HUES64 (cell line): ENCODE measurements around the gene LBP.

ENCODE experiments used
- H3K27ac ChIP-seq: 2 replicates; pipeline ENCODE4 v1.7.0; 2013; ENCODE audit warnings: low read depth, low read length, inconsistent platforms
- H3K27me3 ChIP-seq: 2 replicates; pipeline ENCODE4 v1.6.1; 2013; ENCODE audit warnings: mild to moderate bottlenecking, low read length; ENCODE audit not compliant: insufficient read depth
- H3K36me3 ChIP-seq: 2 replicates; pipeline ENCODE4 v1.6.1; 2013; ENCODE audit warnings: mild to moderate bottlenecking, low read length; ENCODE audit not compliant: insufficient read depth
- H3K4me1 ChIP-seq: 2 replicates; pipeline ENCODE4 v1.6.1; 2013; ENCODE audit warnings: mild to moderate bottlenecking, low read length, moderate library complexity; ENCODE audit not compliant: insufficient read depth
- H3K4me3 ChIP-seq: 2 replicates; pipeline ENCODE4 v1.5.1; 2013; ENCODE audit warnings: mild to moderate bottlenecking, low read length, moderate library complexity
- H3K9ac ChIP-seq: 2 replicates; pipeline ENCODE4 v1.6.1; 2013; ENCODE audit warnings: mild to moderate bottlenecking, low read depth, low read length
- H3K9me3 ChIP-seq: 2 replicates; pipeline ENCODE4 v1.6.1; 2013; ENCODE audit warnings: low read depth, low read length; ENCODE audit not compliant: insufficient read depth
- whole genome bisulfite sequencing: fragments of 150-250, 120-280 bp; methylation state at CpG from one replicate; pipeline ENCODE4 v1.1.7; 2013; ENCODE audit warnings: missing lambda C conversion rate; 5-methylcytosine and 5-hydroxymethylcytosine counted together

The LBP gene

GRCh38 chr20:38321959-38322598 lies 24.2 kb upstream of the LBP start:
- no peak overlapping the region for H3K9ac ChIP-seq
- no peaks in the 10 kb centered on the region for H3K27me3 ChIP-seq
- H3K36me3 ChIP-seq = no peaks in the 10 kb centered on the region
- no peak overlapping the region for H3K27ac ChIP-seq
- no peaks in the 10 kb centered on the region for H3K4me1 ChIP-seq
- WGBS = 15% methylated on average over 4 of the region's 5 CpGs
- no peak overlapping the region for H3K4me3 ChIP-seq
- no peaks in the 10 kb centered on the region for H3K9me3 ChIP-seq

GRCh38 chr20:38324159-38324558 lies 22.1 kb upstream of the LBP start:
- no peaks in the 10 kb centered on the region for H3K4me1 ChIP-seq

GRCh38 chr20:38325167-38325566 lies 21.1 kb upstream of the LBP start:
- H3K4me1 ChIP-seq = no peaks in the 10 kb centered on the region
- H3K9me3 ChIP-seq = no peaks in the 10 kb centered on the region
- H3K27me3 ChIP-seq = no peaks in the 10 kb centered on the region
- no peak overlapping the region for H3K27ac ChIP-seq
- H3K9ac ChIP-seq = no peak overlapping the region
- WGBS = 84% methylated on average over 3 of the region's 3 CpGs
- no peaks in the 10 kb centered on the region for H3K36me3 ChIP-seq
- no peak overlapping the region for H3K4me3 ChIP-seq

More at GRCh38 chr20:38324159-38324558, 22.1 kb upstream of the LBP start:
- 89% methylated on average over 3 of the region's 3 CpGs for WGBS
- H3K27me3 ChIP-seq = no peaks in the 10 kb centered on the region
- no peaks in the 10 kb centered on the region for H3K9me3 ChIP-seq
- no peak overlapping the region for H3K27ac ChIP-seq
- no peak overlapping the region for H3K9ac ChIP-seq
- H3K4me3 ChIP-seq = no peak overlapping the region
- no peaks in the 10 kb centered on the region for H3K36me3 ChIP-seq

- Histone ChIP-seq H3K36me3 (no peaks in the 10 kb centered on the region), H3K4me1 (no peaks in the 10 kb centered on the region), H3K27me3 (no peaks in the 10 kb centered on the region), H3K4me3 (no peak overlapping the region), H3K9me3 (no peaks in the 10 kb centered on the region), H3K27ac (no peak overlapping the region), H3K9ac (no peak overlapping the region)
- 87% methylated on average over 3 of the region's 3 CpGs for WGBS
These were observed 20.4 kb upstream of the LBP start for GRCh38 chr20:38325905-38326304.

GRCh38 chr20:38326309-38326708 lies 20.0 kb upstream of the LBP start:
- H3K9ac ChIP-seq = no peak overlapping the region
- H3K4me1 ChIP-seq = no peaks in the 10 kb centered on the region
- no peak overlapping the region for H3K4me3 ChIP-seq
- H3K27me3 ChIP-seq = no peaks in the 10 kb centered on the region
- H3K9me3 ChIP-seq = no peaks in the 10 kb centered on the region
- 93% methylated on average over 7 of the region's 7 CpGs for WGBS
- no peaks in the 10 kb centered on the region for H3K36me3 ChIP-seq
- H3K27ac ChIP-seq = no peak overlapping the region

- Histone ChIP-seq H3K4me1 (no peaks in the 10 kb centered on the region), H3K4me3 (no peak overlapping the region), H3K9ac (no peak overlapping the region), H3K27me3 (no peaks in the 10 kb centered on the region), H3K27ac (no peak overlapping the region), H3K36me3 (no peaks in the 10 kb centered on the region), H3K9me3 (no peaks in the 10 kb centered on the region)
- WGBS = 49% methylated on average over 3 of the region's 3 CpGs
These were observed 15.6 kb upstream of the LBP start for GRCh38 chr20:38330638-38331037.

- H3K9me3 ChIP-seq = no peaks in the 10 kb centered on the region
- H3K36me3 ChIP-seq = no peaks in the 10 kb centered on the region
- H3K4me1 ChIP-seq = no peaks in the 10 kb centered on the region
- H3K4me3 ChIP-seq = no peak overlapping the region
- no peak overlapping the region for H3K27ac ChIP-seq
- no peaks in the 10 kb centered on the region for H3K27me3 ChIP-seq
- no peak overlapping the region for H3K9ac ChIP-seq
These were observed 15.0 kb upstream of the LBP start for GRCh38 chr20:38331245-38331644.

- Histone ChIP-seq H3K9me3 (no peaks in the 10 kb centered on the region), H3K36me3 (no peaks in the 10 kb centered on the region), H3K27me3 (no peaks in the 10 kb centered on the region), H3K4me3 (no peak overlapping the region), H3K27ac (no peak overlapping the region), H3K4me1 (no peaks in the 10 kb centered on the region), H3K9ac (no peak overlapping the region)
- WGBS = 86% methylated on average over 8 of the region's 8 CpGs
These were observed 14.5 kb upstream of the LBP start for GRCh38 chr20:38331814-38332213.

- Histone ChIP-seq H3K4me3 (no peak overlapping the region), H3K4me1 (no peaks in the 10 kb centered on the region), H3K9ac (no peak overlapping the region), H3K27me3 (no peaks in the 10 kb centered on the region), H3K27ac (no peak overlapping the region), H3K9me3 (no peaks in the 10 kb centered on the region; the same call in 1 of the 2 replicates), H3K36me3 (no peaks in the 10 kb centered on the region)
- 96% methylated on average over 8 of the region's 8 CpGs for WGBS
These were observed 12.3 kb upstream of the LBP start for GRCh38 chr20:38334016-38334415.

- H3K4me3 ChIP-seq = no peak overlapping the region
- 80% methylated on average over 7 of the region's 7 CpGs for WGBS
These were observed 9.6 kb upstream of the LBP start for GRCh38 chr20:38336726-38337125.

GRCh38 chr20:38337561-38338140 lies 8.6 kb upstream of the LBP start:
- H3K36me3 ChIP-seq = no peaks in the 10 kb centered on the region
- H3K4me3 ChIP-seq = no peak overlapping the region
- peaks cover 21% of the 10 kb centered on the region for H3K4me1 ChIP-seq
- H3K9ac ChIP-seq = no peak overlapping the region
- H3K27ac ChIP-seq = no peak overlapping the region
- WGBS = 31% methylated on average over 6 of the region's 6 CpGs
- no peaks in the 10 kb centered on the region for H3K27me3 ChIP-seq
- H3K9me3 ChIP-seq = no peaks in the 10 kb centered on the region; the same call in 1 of the 2 replicates

More at GRCh38 chr20:38336726-38337125, 9.6 kb upstream of the LBP start:
- H3K9ac ChIP-seq = no peak overlapping the region
- H3K27ac ChIP-seq = no peak overlapping the region
- peaks cover 12% of the 10 kb centered on the region for H3K4me1 ChIP-seq
- H3K9me3 ChIP-seq = no peaks in the 10 kb centered on the region; the same call in 1 of the 2 replicates
- no peaks in the 10 kb centered on the region for H3K27me3 ChIP-seq
- no peaks in the 10 kb centered on the region for H3K36me3 ChIP-seq
